HG03575 (cell line): Measurements from ENCODE around the gene FGF8.
A peak's percentile ranks its signal among the peaks of the same experiment; 100 is the strongest.
"Not testable (repeated sequence)": the region's sequence is repeated elsewhere in the genome, so short reads cannot be mapped to it uniquely, and the experiment has no call there.

Source experiments
- ATAC-seq: cut with Tn5 transposase; IDR thresholded peaks from one replicate; pipeline ENCODE4 v1.9.1; 2021; ENCODE audit not compliant: unreplicated experiment, insufficient number of reproducible peaks, low FRiP score; ENCODE audit errors: extremely low read depth

FGF8 gene

GRCh38 chr10:101775273-101776160, at the start of gene FGF8:
TSS of gene FGF8 (minus strand) at chr10:101776114. CDS start at chr10:101775900, 214 bp downstream.
- no peak for ATAC-seq

- no peak for ATAC-seq
Observed at GRCh38 chr10:101824736-101825135, 48.8 kb upstream of the FGF8 start.

- ATAC-seq, result peak; percentile 18
Observed at GRCh38 chr10:101818872-101819633, 43.1 kb upstream of the FGF8 start.

GRCh38 chr10:101818119-101818871, 42.4 kb upstream of the FGF8 start, which contains the start of gene OGA:
TSS of gene OGA (minus strand) at chr10:101818444. CDS start at chr10:101818022, 422 bp downstream.
- peak; percentile 65 for ATAC-seq

- no peak for ATAC-seq
Observed at GRCh38 chr10:101817337-101818118, 41.6 kb upstream of the FGF8 start.

GRCh38 chr10:101816913-101817336, 41.0 kb upstream of the FGF8 start:
- no peak for ATAC-seq

- no peak for ATAC-seq
Observed at GRCh38 chr10:101816376-101816775, 40.5 kb upstream of the FGF8 start.

- no peak for ATAC-seq
Observed at GRCh38 chr10:101814466-101815071, 38.7 kb upstream of the FGF8 start.

GRCh38 chr10:101812606-101813005, 36.7 kb upstream of the FGF8 start:
- ATAC-seq, result no peak

GRCh38 chr10:101807158-101807557, 31.2 kb upstream of the FGF8 start:
- ATAC-seq, result no peak

- ATAC-seq, result no peak
Observed at GRCh38 chr10:101803511-101803910, 27.6 kb upstream of the FGF8 start.

- no peak for ATAC-seq
Observed at GRCh38 chr10:101797403-101798059, 21.6 kb upstream of the FGF8 start.

- no peak for ATAC-seq
Observed at GRCh38 chr10:101793526-101793925, 17.6 kb upstream of the FGF8 start.

GRCh38 chr10:101789686-101790085, 13.8 kb upstream of the FGF8 start:
- ATAC-seq, result no peak

- not testable (repeated sequence) for ATAC-seq
Observed at GRCh38 chr10:101789231-101789630, 13.3 kb upstream of the FGF8 start.

GRCh38 chr10:101785801-101786200, 9.9 kb upstream of the FGF8 start:
- ATAC-seq, result no peak

- ATAC-seq, result no peak
Observed at GRCh38 chr10:101784558-101784957, 8.6 kb upstream of the FGF8 start.

- no peak for ATAC-seq
Observed at GRCh38 chr10:101783736-101784118, 7.8 kb upstream of the FGF8 start.
